GM12892 (cell line): Measurements from ENCODE around the gene C1QBP.

Experiments used
- POLR2A ChIP-seq: IDR thresholded peaks from 2 replicates; pipeline ENCODE4 v1.6.1; 2011; ENCODE audit warnings: low read depth, low read length, control low read depth
- POLR2AphosphoS5 ChIP-seq: IDR thresholded peaks from 2 replicates; pipeline ENCODE4 v1.6.1; 2011; ENCODE audit warnings: low read depth, low read length, control low read depth
- TAF1 ChIP-seq: IDR thresholded peaks from 2 replicates; pipeline ENCODE4 v1.6.1; 2011; ENCODE audit warnings: low read depth, mild to moderate bottlenecking, control low read depth, low read length, borderline replicate concordance

DNA sequence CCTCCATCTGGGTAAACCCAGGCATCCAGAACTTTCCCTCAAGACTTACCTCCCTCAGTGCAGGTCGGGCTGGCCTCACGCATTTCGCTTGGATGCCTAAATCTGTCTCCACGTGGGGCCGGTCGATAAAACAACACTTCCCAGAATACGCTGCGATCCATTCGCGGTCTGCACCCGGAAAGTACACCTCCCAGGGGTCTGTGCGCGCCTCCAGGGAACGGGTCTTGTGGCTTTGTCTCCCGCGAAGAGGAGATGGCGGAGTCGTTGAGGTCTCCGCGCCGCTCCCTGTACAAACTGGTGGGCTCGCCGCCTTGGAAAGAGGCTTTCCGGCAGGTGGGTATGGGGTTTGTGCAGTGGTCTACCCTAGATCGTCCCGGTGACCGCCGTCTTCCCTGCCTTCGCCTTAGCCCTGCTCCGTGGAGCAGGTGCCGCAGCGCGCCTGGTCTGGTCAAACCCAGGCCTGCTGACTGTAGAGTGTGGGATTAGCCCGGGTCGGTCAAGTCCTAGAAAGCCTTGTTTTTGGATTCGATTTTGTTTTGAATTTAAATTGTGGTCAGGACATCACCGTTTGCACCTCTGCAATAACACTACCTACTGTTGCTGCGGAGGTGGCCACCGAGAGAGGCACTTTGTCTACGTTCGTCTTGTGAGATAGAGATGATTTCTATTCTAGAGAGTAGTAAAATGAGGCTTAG, 18.8 kb downstream of the C1QBP start, which contains the start of gene RPAIN:
- TF ChIP-seq POLR2A: peak; percentile 93
- peak; percentile 84 for TF ChIP-seq POLR2AphosphoS5
- peak; percentile 60 for TF ChIP-seq TAF1
